Activated T-cell treated with anti-CD3 and anti-CD28 coated beads, Interleukin-2, amount 50 U/mL, for 4 hours (primary cell): ENCODE data around the gene ACBD5. TPM values are rescaled to one million over a fixed set of nuclear protein-coding genes. Genes with fewer than 3 reads are reported as not detected.

Experiments used
- ATAC-seq, 2 donors: fragments of 200-7000 bp; cut with Tn5 transposase; one replicate each; pipeline ENCODE4 v1.10.0; 2021
- DNase-seq: peaks from one replicate; pipeline ENCODE4 v3.0.0-alpha.2; 2020
- H3K27me3 Mint-ChIP-seq: one replicate; pipeline ENCODE4 v1.8.0; 2021; ENCODE audit warnings: low read depth, mixed read lengths
- H3K36me3 Mint-ChIP-seq: one replicate; pipeline ENCODE4 v1.8.0; 2022; ENCODE audit warnings: mixed read lengths; ENCODE audit not compliant: insufficient read depth
- H3K4me1 Mint-ChIP-seq: one replicate; pipeline ENCODE4 v1.8.0; 2021; ENCODE audit warnings: low read depth, mixed read lengths
- H3K4me3 Mint-ChIP-seq: one replicate; pipeline ENCODE4 v1.8.0; 2021; ENCODE audit warnings: mild to moderate bottlenecking, moderate library complexity, mixed read lengths
- H3K9me3 Mint-ChIP-seq: one replicate; pipeline ENCODE4 v1.8.0; 2021; ENCODE audit warnings: mixed read lengths
- total RNA-seq, 3 donors: library from RNA; stranded (reverse); gene quantifications; one replicate each; pipeline ENCODE4 v1.2.1, GENCODE V29; 2021

The ACBD5 gene
- total RNA-seq, 3 donors from 2014 or later = 14.5 to 19.1 (median 16.3) TPM

- peaks cover 22% of the 10 kb centered on the region for H3K36me3 Mint-ChIP-seq
- ATAC-seq = no peak
- no peaks in the 10 kb centered on the region for H3K27me3 Mint-ChIP-seq
- peak overlapping the region; percentile 96 for H3K4me3 Mint-ChIP-seq
- no peaks in the 10 kb centered on the region for H3K9me3 Mint-ChIP-seq
- H3K4me1 Mint-ChIP-seq = peaks cover 34% of the 10 kb centered on the region
- DNase-seq = no peak
Measured at GRCh38 chr10:27152687-27153086, 87.9 kb downstream of the ACBD5 start.

GRCh38 chr10:27150261-27150660, 90.3 kb downstream of the ACBD5 start:
- H3K4me1 Mint-ChIP-seq = peaks cover 33% of the 10 kb centered on the region

GRCh38 chr10:27147701-27148100, 92.9 kb downstream of the ACBD5 start:
- Mint-ChIP-seq H3K9me3 (no peaks in the 10 kb centered on the region), H3K4me1 (peaks cover 29% of the 10 kb centered on the region), H3K4me3 (no peak overlapping the region), H3K36me3 (peaks cover 37% of the 10 kb centered on the region), H3K27me3 (no peaks in the 10 kb centered on the region)
- DNase-seq (no peak), ATAC-seq (no peak)

More at GRCh38 chr10:27150261-27150660, 90.3 kb downstream of the ACBD5 start:
- Mint-ChIP-seq H3K27me3 (no peaks in the 10 kb centered on the region), H3K4me3 (peak overlapping the region; percentile 27), H3K36me3 (peaks cover 34% of the 10 kb centered on the region), H3K9me3 (no peaks in the 10 kb centered on the region)
- DNase-seq (no peak), ATAC-seq (no peak)

- H3K27me3 Mint-ChIP-seq = no peaks in the 10 kb centered on the region
- DNase-seq = no peak
- ATAC-seq = no peak
- H3K4me1 Mint-ChIP-seq = peaks cover 15% of the 10 kb centered on the region
- peaks cover 34% of the 10 kb centered on the region for H3K36me3 Mint-ChIP-seq
- no peak overlapping the region for H3K4me3 Mint-ChIP-seq
- no peaks in the 10 kb centered on the region for H3K9me3 Mint-ChIP-seq
Measured at GRCh38 chr10:27145937-27146336, 94.7 kb downstream of the ACBD5 start.

Other genes with a start within 250 kb of the ACBD5 start
- gene ANKRD26, start 140.3 kb downstream of the ACBD5 start, total RNA-seq = 1 to 10 TPM; 2.4 to 3.2 (median 2.7) TPM
- gene YME1L1, start 86.4 kb downstream of the ACBD5 start, total RNA-seq = 100 to 1,000 TPM; 126 to 127 (median 126) TPM
- gene MASTL, start 85.4 kb downstream of the ACBD5 start, total RNA-seq = 10 to 100 TPM in 2 of 3 donors, 1 to 10 TPM in 1; 8.8 to 11.9 (median 11.0) TPM